ENCODE results near the gene CCDC6. TPM values are rescaled to one million over a fixed set of nuclear protein-coding genes. Genes with fewer than 3 reads are reported as not detected.

CCDC6 gene
- total RNA-seq, 1 donor from 2014 or later: 41.5 TPM

DNA sequence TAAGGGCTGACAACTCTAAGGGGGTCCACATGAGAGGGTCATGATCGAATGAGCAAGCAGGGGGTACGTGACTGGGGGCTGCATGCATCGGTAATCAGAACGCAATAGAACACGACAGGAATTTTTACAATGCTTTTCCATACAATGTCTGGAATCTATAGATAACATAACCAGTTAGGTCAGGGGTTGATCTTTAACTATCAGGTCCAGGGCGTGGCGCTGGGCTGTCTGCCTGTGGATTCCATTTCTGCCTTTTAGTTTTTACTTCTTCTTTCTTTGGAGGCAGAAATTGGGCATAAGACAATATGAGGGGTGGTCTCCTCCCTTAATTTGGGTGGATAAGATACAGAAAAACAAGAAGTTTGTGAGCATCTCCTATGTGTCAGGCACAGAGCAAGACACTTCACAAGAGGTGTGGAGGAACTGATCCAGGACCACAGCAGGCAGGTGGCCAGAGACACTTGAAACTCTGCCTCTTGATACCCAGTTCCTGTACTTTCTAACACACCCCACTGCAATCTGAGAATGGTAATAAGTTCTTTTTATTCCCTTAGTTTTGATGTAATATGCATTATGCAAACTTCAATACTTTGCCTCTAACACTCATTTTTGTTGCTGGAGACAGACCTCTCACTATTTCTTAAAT is 135.1 kb downstream of the CCDC6 start:
- no peak overlapping the region for H3K4me3 Mint-ChIP-seq
- no peak overlapping the region for H3K27ac Mint-ChIP-seq (ENCODE audit: unreplicated experiment)
- DNase-seq (ENCODE audit: low read depth, low spot score): no peak
- peaks cover 6% of the 10 kb centered on the region for H3K36me3 Mint-ChIP-seq (ENCODE audit: low read depth)
- H3K27me3 Mint-ChIP-seq (ENCODE audit: low read depth): peaks cover 2% of the 10 kb centered on the region
- peaks cover 7% of the 10 kb centered on the region for H3K9me3 Mint-ChIP-seq
- TF ChIP-seq, protein P1, sequence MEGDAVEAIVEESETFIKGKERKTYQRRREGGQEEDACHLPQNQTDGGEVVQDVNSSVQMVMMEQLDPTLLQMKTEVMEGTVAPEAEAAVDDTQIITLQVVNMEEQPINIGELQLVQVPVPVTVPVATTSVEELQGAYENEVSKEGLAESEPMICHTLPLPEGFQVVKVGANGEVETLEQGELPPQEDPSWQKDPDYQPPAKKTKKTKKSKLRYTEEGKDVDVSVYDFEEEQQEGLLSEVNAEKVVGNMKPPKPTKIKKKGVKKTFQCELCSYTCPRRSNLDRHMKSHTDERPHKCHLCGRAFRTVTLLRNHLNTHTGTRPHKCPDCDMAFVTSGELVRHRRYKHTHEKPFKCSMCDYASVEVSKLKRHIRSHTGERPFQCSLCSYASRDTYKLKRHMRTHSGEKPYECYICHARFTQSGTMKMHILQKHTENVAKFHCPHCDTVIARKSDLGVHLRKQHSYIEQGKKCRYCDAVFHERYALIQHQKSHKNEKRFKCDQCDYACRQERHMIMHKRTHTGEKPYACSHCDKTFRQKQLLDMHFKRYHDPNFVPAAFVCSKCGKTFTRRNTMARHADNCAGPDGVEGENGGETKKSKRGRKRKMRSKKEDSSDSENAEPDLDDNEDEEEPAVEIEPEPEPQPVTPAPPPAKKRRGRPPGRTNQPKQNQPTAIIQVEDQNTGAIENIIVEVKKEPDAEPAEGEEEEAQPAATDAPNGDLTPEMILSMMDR (conservative IDR thresholded peaks at IDR 0.05): no peak
- H3K4me1 Mint-ChIP-seq: no peaks in the 10 kb centered on the region

DNA sequence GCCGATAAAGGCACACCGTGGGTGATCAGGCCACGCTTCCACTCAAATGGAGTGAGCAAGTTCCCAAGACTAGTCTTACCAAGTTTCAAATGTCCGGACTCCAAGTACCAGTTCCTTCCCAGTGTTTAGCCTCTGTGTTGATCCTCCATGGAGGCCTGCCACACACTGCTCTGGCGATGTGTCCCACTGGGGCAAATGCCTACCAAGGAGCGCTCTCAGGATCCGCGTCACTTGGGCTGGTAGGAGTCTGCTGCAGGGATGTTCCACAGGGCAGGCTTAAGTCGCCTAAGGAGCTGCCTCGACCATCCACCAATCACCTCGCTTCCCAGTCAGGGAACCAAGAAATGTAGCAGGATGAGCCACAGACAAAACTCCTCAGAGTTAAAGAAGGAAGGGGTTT is 135.7 kb downstream of the CCDC6 start:
- TF ChIP-seq, protein P1 (conservative IDR thresholded peaks at IDR 0.05): no peak
- Mint-ChIP-seq H3K27me3 (ENCODE audit: low read depth) (peaks cover 2% of the 10 kb centered on the region), H3K4me1 (no peaks in the 10 kb centered on the region), H3K9me3 (peaks cover 7% of the 10 kb centered on the region), H3K4me3 (no peak overlapping the region), H3K27ac (ENCODE audit: unreplicated experiment) (no peak overlapping the region), H3K36me3 (ENCODE audit: low read depth) (peaks cover 6% of the 10 kb centered on the region)
- no peak for DNase-seq (ENCODE audit: low read depth, low spot score)

DNA sequence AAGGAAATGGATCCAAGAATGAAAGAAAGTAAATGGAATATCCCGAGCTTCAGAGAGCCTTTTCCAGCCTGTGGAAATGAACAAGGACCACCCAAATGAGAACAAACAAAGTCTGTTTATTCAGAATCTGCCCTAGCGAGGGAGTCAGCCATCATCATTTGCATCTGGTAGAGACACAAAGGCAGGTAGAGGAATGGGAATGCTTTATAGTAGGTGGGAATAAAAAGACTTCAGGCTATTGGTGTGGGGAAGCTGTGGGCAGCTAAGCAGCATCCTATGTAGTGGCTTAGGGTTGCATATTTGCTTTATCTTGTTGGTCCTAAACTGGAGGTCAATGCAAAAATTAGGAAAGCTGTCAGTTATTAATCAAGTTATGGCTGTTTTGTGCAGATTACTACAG is 143.9 kb downstream of the CCDC6 start:
- no peak for DNase-seq (ENCODE audit: low read depth, low spot score)
- H3K36me3 Mint-ChIP-seq (ENCODE audit: low read depth): no peaks in the 10 kb centered on the region
- H3K9me3 Mint-ChIP-seq: no peaks in the 10 kb centered on the region
- H3K4me1 Mint-ChIP-seq: no peaks in the 10 kb centered on the region
- TF ChIP-seq, protein P1 (conservative IDR thresholded peaks at IDR 0.05): no peak
- H3K4me3 Mint-ChIP-seq: no peak overlapping the region
- H3K27me3 Mint-ChIP-seq (ENCODE audit: low read depth): no peaks in the 10 kb centered on the region
- no peak overlapping the region for H3K27ac Mint-ChIP-seq (ENCODE audit: unreplicated experiment)

DNA sequence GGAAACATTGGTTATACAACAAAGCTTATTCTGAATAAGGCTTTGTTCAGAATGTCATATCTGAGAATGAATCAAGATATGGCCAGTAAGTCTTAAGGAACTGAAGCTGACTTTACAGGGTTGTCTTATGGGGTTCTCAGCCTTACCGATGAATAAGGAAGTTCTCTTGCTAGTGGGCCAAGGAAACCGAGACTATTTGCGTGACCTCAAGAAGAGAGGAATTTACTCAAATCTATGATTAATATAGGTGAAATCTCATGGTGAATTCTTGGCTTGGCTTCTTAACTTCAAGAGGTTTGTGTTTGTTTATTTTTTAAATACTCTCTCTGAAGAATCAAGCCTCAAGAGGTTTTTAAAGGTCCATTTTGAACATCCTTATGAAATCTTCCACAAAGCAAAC is 148.4 kb downstream of the CCDC6 start:
- peaks cover 3% of the 10 kb centered on the region for H3K27me3 Mint-ChIP-seq (ENCODE audit: low read depth)
- H3K4me1 Mint-ChIP-seq: no peaks in the 10 kb centered on the region
- H3K36me3 Mint-ChIP-seq (ENCODE audit: low read depth): no peaks in the 10 kb centered on the region
- H3K9me3 Mint-ChIP-seq: no peaks in the 10 kb centered on the region
- H3K27ac Mint-ChIP-seq (ENCODE audit: unreplicated experiment): no peak overlapping the region
- DNase-seq (ENCODE audit: low read depth, low spot score): no peak
- TF ChIP-seq, protein P1 (conservative IDR thresholded peaks at IDR 0.05): no peak
- H3K4me3 Mint-ChIP-seq: no peak overlapping the region

DNA sequence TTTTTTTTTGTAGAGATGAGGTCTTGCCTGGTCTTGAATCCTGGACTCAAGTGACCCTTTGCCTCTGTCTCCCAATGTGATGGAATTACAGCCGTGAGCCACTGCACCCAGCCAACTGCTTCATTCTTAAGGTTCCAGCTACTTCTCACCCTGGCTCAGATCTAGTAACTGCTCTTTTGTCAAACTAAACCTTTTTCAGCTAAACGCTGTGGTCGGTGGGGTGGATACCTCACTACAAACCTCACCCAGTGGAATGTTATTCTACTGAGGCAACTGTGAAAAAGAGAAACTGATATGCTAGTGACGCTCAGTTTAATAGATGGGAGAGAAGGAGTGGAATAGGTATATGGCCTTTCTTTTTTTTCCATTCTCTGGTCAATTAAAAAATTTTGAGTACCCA is 151.4 kb downstream of the CCDC6 start:
- no peaks in the 10 kb centered on the region for H3K9me3 Mint-ChIP-seq
- no peak for DNase-seq (ENCODE audit: low read depth, low spot score)
- no peaks in the 10 kb centered on the region for H3K36me3 Mint-ChIP-seq (ENCODE audit: low read depth)
- H3K27me3 Mint-ChIP-seq (ENCODE audit: low read depth): peaks cover 6% of the 10 kb centered on the region
- H3K27ac Mint-ChIP-seq (ENCODE audit: unreplicated experiment): no peak overlapping the region
- TF ChIP-seq, protein P1 (conservative IDR thresholded peaks at IDR 0.05): no peak
- no peaks in the 10 kb centered on the region for H3K4me1 Mint-ChIP-seq
- H3K4me3 Mint-ChIP-seq: no peak overlapping the region
